SKM-1 (cell line): ENCODE results near the gene TPM2.

Experiments
- DNase-seq: peaks from one replicate; lab custom pipeline; 2025; ENCODE audit not compliant: unreplicated experiment; lab: John Stamatoyannopoulos, UW

The TPM2 gene

DNA sequence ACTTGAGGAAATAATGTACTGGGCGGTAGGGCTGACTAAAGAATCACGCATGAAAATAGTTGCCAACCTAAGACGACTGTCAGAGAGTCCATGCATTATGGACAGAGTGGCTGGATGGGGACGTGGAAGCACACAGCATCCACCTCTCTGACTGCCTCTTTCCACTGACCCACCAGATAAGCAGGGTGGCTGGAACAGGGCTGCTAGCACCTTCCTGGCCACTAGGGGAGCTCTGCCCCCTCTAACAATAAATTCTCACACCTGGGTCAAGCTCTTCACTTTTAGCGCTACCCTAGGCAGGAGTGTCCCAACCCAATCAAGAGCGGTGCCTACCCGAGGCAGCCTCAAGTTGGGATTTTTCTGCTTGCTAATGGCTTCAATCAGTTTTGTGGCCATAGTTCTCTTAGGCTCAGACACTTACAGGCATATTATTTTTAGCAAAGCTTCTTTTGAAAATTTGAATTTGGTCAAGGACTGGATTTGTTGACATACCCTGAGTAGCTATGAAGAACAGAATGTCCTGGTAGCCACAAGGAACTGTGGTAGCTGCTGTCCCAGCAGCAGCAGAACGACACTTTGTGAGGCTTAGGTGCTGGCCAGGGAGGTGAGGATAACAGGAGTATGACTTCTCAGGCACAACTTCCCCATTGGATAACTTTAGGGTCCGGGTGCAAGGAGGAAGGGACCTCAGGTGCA is 6.9 kb upstream of the TPM2 start:
- peak; percentile 9 for DNase-seq

DNA sequence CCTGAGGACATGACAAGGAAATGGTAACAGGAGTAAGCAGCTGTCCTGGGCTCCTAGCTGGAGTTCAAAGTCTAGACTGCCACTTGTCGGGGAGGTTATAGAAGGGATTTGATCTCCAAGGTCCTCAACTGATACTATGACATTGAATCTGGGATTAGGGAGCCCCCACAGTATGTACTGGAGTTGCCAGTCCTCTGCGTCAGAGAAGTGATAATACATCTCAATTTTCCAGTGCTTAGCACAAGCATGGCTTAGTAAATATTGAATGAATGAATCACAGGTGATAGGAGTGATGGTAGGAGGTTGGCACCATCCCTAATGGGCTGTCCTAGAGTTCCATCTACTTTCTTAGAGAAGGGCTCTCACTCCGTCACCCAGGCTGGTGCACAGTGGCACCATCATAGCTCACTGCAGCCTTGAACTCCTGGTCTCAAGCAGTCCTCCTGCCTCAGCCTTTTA is 6.2 kb upstream of the TPM2 start:
- DNase-seq: no peak

DNA sequence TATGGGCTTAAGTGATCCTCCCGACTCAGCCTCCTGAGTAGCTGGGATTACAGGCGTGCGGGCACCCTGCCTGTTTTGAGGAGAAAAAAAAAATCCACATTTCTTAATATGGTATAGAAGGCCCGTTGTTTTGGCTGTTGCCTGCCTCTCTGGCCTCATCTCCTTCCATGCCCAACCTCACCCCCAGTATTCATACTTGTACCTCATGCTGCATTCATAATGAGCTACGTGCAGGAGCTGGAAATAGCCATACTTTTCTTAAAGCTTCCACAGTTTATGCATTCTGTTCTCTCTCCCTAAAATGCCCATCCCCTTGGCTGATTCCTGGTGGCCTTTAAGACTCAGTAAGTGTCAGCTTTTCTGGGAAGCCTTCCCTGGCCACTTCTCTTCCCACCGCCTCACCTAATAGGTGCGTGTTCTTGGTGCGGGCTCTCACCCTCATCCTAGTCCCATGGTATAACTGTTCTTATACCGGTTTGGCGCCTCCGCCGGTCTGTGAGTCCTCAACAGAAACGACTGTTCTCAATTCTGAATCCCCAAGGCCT is 2.1 kb upstream of the TPM2 start:
- no peak for DNase-seq

DNA sequence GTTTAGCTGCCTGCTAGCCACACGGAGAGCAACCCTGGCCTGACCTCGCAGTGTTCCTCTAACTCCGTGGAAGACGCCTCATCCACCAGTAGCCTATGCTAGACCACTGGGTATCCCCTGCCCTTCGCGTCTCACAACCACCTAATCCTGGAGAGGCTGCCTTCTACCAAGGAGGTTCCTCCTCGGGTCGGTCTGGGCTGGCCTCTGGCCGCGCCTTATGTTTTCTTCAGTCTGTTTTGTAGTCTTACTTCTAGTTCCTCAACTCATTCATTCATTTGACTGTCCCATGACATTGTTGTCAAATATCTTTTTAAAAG is 1.6 kb upstream of the TPM2 start:
- no peak for DNase-seq

DNA sequence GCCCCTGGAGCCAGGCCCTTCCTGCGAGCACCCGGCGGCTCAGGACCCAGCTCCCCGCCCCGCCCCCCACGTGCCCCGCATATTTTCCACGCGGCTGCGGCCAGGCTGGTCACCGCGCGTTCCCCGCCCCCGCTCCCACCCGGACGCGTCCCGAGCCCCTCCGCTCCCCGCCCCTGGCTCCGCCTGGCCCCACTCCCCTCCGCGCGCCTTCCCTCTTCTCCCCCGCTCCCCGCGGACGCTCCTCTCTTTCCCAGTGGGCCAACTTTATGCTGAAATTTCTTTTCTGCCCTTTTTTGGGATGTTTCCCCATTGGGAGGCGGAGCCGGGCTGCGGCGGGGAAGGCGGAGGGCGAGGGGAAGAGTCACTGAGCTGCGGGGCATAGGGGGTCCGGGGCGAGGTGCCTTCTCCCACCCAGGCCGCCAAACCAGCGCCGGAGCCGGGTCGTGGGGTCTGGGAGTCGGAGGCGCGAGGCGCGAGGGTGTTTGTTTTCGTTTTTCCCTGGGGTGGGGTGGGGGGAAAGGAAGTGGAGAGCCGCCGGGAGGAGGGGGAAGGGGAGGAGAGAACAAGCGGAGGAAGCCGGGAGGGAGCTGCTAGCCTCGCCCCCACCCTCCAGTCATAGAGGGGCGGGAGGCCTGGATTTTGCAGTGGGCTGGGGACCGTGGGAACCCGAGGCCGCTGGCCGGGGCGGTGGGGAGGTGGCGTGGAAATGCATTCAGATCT is 1.0 kb upstream of the TPM2 start:
- peak; percentile 39 for DNase-seq

DNA sequence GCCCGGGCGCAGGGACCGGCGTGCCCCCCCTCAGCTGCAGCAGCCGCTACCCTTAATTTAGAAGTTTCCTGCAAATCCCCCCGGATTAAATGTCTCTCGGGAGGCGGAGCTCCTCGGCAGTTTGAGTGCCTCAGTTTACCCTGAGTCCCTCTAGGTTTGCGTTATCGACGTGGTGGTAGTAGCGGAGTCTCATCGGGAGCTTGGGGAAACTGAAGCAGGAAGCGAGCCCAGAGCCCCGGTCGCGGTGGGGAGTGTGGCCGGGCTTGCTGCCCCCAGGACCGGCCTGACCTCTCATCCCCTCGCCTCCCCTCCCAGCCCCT is 529 bp upstream of the TPM2 start:
- no peak for DNase-seq

DNA sequence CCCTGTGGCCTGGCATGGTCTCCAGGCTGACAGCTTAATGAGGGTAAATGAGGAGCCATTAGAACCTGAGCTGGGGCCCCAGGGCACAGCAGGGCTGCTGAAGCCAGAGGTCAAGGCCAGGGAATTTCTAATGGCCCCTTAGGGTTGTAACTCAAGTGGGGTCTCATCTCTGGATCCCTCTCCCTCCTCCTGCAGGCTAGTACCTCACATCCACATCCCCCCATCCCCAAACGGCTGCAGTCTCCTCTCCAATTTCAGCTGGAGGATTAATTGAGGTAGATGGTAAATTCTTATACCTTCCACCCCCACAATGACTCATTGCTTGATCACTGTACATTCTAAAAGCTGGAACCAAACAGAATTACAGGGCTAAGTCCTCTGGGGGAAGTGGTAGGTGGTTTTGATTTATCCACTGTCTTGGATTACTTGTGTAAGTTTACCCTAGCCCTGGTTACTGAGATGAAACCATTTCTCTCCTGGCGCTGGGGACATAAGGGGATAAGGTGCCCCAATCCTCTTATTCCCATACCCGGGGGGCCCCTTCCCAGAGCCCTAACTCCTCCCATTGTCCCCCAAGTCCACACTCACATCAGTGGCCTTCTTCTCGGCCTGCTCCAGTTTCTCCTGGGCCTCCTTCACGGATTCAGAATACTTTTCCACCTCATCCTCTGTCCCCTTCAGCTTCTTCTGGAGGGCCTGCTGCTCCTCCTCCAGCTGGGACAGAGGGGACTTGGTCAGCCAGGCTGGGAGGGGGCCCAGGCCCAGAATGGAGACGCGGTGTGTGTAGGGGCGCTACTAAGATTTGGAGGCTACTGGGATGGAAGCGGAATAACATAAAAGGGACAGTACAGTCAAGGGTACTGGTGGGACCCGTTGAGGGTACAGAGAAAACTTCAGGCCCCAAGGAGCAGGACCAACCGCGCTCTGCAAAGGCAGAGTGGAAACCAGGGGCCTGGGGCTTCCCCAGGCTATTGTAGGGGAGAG is 875 bp downstream of the TPM2 start:
- no peak for DNase-seq

DNA sequence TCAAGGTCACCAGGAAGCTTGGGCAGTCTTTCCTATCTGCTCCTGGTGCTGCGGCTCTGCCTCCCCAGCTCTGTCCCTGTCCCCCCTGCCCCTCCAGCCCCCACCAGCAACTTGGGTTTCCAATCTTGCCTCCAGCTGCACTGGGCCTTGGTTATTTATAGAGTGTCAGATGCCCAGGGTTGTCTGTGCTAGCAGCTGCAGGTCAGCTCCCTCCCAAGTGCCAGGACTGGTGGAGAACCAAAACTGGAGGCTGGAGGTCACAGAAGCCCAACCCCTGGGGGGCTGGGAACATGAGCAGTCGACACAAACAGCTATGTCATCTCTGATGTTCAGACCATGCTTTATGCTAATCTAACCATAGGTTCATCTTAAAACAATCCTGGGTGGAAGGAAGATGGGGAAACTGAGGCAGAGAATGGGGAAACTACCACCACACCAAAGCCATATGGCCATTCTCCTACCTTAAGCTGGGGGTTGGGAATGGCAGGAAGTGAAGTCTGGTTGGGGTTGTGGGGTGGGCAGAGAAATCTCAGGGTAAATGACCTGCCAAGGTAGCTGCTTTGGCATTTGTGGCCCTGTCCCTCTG is 1.7 kb downstream of the TPM2 start:
- DNase-seq: no peak

DNA sequence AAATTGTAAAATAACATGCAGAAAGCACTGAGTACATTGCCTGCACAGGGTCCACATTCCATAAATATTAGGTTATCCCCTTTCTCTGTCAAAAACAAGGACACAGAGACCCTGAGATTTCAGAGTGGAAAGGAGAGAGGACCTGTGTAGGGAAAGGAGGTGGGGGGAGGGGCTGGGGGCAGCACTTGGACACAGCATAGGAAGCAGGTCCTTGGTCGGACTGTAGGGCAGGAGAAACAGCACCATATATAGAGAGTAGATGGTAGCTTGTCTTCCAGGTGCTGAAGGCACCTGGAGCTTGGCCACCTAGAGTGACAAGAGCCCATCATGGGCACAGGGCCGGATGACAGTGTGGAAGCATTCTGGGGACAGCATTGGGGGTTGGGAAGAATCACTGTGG is 2.4 kb downstream of the TPM2 start:
- no peak for DNase-seq

DNA sequence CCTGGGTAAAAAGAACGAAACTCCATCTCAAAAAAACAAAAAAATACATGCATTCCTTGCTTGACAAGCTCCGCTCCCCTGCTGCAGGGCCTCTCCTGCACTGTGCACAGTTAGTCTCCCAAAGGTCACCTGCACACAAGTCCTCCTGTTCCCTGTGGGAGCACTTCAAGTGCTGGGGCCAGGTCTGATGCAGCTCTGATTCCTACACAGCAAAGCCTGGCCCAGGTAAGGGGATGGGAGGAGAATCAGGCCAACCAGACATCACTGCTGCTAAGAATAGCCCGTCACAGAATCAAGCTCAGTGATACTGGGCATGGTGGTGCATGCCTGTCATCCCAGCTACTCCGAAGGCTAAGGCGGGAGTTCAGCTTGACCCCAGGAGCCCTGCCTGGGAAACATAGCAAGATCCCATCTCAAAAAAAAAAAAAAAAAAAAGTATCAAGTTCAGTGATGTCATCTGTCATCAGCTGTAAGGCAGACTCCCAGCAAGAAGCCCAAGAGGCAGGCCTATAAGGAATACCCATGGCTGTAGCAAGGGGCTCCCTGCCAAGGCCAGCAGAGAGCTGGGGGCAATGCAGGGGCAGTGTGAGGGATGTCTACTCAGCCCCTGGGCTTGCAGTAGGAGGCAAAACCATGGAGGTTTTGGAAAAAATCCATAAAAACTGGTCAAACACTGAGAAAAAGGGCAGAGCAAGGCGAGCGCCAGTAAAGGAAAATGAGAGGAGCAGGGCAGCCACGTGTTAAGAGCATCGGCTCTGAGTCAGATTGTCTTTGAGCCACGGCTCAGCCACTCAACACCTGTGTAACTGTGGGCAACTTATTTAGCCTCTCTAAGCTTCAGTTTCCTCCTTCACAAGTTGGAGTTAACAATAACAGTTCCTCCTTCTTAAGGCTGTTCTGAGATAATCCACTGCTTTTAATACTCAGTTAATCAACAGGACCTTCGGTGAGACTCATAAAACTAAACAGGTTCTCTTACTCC is 3.2 kb downstream of the TPM2 start:
- DNase-seq: no peak

DNA sequence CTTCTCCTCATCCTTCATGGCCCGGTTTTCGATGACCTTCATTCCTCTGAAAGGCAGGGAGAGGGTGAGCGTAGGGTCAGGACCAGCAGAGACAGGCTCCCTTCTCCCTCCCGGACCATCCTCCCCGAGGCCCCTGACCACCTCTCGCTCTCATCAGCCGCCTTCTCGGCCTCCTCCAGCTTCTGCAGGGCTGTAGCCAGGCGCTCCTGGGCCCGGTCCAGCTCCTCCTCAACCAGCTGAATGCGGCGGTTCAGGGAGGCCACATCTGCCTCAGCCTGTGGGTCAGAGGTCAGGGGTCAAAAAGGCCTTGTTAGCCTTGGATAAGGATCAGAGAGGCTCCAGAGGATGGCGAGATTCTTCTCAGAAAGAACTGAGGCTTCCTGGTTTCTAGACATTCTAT is 4.2 kb downstream of the TPM2 start:
- no peak for DNase-seq

DNA sequence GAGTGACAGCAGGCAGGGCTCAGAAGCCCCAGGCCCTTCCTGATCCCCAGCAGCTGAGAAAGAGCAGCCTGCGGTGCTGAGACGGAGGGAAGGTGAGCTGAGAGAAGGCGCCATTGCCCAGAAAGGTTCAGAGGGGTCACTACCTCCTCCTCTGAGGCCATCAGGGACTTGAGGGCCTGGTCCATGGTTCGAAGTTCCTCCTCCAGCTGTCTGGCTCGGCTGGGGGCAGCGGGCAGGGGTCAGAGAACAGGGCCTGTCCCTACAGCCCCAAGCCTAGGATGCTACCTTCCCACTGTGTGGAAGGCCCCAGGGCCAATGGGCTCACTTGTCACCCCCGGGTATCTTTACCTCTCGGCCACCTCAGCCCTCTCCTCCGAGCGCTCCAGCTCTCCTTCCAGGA is 4.8 kb downstream of the TPM2 start:
- DNase-seq: no peak

DNA sequence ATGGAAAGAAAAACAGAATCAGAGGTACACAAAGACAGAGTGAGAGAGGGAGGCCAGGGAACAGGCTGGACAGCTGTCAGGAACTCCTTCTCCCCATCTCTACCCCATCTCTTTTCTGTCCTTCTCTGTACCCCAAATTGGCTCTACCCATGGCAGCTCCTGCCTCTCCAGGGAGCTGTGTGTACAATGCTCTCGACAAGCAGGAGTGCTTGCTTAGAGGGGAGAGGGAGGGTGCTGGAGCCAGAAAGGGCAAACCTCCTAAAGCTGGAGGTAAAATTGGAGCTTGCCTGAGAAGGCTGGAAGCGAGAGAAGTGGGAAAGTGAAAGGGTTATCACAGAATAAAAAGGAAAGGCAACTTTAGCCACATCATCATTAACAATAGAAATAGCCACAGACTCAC is 6.4 kb downstream of the TPM2 start:
- DNase-seq: no peak

DNA sequence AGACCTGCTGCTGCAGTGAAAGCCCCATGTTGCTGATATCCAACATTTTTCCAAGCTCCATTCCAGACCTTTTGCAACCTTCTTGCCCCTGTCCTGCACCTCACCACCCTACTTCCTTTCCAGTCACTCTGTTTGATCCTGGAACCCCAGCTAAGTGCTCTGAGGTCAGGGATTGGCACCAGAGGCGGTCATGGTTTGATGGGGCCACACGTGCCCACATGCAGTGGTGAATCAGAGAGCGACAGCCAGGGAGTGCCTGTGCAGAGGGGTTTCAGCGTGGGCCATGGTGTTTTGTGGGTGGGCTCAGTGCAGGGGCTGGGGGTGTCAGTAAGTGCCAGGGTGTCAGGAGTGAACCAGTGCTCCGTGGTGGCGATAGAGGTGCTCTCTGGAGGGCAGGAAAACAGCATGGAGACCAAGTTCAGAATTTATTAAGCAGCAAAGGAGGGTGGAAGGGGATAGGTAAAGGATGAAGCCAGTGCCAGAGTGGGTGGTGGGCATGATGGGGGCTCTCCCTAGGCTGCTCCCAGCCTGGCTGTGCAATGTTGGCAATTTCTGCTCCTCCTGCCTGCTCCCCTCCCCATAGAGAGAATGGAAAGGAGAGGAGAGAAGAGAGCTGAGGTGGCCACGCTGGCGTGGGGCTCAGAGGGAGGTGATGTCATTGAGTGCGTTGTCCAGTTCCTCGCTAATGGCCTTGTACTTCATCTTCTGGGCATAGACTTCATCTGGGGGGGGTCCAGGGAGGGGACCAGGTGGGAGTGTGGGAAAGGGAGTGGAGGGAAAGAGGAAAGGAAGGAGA is 7.0 kb downstream of the TPM2 start:
- no peak for DNase-seq

DNA sequence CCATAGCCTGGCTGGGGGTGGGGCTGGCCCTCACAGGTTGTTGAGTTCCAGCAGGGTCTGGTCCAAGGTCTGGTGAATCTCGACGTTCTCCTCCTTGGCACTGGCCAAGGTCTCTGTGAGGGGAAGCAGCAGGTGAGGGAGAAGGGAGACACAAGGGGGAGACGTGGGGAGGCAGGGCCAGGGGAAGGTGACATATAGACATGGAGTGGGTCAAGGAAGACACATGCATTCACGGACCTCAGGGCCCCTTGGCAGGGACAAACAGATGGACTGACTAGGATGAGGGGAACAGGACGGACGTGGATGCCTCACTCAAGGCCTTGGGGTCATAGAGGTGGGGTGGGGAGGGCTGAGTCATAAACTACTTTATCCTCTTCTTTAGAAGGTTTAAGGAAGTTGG is 7.7 kb downstream of the TPM2 start:
- DNase-seq: no peak

DNA sequence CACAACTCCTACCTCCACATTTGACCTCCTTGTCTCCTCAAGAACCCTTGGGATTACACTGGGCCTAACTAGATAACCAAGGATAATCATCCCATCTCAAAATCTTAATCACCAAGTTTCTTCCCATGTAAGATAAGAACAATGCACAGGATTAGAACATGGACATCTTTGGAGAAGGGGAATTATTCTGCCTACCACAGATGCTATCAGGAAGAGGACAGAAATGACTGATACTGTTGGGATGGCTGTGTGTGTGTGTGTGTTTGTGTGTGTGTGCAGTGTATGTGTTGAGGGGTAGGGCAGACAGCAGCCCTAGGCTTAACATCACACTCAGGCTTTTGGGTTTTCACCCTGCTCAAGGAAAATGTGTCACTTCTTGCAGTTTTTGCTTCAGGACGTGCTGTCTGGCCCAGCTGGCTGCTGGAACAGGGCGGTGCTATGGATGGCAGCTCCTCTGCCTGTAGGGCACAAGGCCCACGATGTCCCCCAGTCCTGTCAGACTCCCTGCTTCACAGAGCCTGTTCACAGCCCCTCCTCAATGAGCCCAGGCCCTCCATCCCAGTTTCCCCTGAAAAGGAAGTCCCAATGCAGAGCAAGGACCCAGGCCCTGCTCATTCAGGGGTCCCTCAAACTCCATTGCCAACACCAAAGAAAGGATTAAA is 8.3 kb downstream of the TPM2 start:
- DNase-seq: no peak

DNA sequence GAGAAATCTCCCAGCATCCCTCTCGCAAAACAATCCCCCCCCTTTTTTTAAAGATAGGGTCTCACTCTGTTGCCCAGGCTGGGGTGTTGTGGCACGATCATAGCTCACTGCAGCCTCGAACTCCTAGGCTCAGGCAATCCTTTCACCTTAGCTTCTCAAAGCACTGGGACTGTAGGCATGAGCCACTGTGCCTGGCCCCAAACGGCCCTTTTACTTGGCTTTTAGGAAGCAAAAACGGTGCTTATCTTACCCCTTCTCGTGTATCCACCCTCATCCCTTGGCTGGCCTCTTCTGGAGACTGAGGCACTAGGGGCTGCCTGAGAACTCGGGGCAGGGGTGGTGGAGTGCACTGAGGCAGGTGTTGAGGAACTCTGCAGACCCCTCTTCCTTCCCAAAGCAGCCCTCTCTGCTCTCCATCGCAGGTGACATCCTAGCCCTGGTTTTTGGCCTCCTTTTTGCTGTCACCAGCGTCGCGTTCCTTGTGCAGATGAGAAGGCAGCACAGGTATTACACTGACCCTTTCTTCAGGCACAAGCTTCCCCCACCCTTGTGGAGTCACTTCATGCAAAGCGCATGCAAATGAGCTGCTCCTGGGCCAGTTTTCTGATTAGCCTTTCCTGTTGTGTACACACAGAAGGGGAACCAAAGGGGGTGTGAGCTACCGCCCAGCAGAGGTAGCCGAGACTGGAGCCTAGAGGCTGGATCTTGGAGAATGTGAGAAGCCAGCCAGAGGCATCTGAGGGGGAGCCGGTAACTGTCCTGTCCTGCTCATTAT is 9.2 kb downstream of the TPM2 start:
- DNase-seq: no peak

DNA sequence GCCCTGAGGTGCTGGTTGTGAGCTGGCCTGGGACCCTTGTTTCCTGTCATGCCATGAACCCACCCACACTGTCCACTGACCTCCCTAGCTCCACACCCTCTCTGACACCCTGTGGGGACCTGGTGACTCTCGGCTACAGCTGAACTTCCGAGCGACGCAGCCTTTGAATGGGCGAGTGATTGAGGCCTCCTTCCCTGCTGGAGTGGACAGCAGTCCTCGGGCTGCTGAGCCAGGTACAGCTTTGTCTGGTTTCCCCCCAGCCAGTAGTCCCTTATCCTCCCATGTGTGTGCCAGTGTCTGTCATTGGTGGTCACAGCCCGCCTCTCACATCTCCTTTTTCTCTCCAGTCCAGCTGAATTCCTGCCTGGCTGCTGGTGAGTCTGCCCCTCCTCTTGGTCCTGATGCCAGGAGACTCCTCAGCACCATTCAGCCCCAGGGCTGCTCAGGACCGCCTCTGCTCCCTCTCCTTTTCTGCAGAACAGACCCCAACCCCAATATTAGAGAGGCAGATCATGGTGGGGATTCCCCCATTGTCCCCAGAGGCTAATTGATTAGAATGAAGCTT is 9.9 kb downstream of the TPM2 start:
- DNase-seq: no peak
